Prostate gland (tissue), 2 donors: Measurements from ENCODE around the gene LTBP3.

Experiments used
- POLR2A ChIP-seq: fragments of 450-650 bp; IDR thresholded peaks from one replicate; pipeline ENCODE4 v1.6.1; 2016; ENCODE audit warnings: antibody characterized with exemption, mild to moderate bottlenecking
- POLR2AphosphoS5 ChIP-seq: sonication (generic); formaldehyde crosslinking; IDR thresholded peaks from one replicate; pipeline ENCODE4 v1.6.1; 2017; ENCODE audit warnings: antibody characterized with exemption
- TF ChIP-seq, protein P1 (sequence below), 4 experiments: fragments of 200-600 bp in 2 of 4; fragments of 450-650 bp in 2 of 4; sonication (generic) in 2 of 4; IDR thresholded peaks; 1 replicate in 3 of 4; 2 replicates in 1 of 4; pipeline ENCODE4 v1.5.1; 2016 to 2019; ENCODE audit warnings: antibody characterized with exemption in 4 of 4, mild to moderate bottlenecking in 2 of 4, moderate library complexity in 2 of 4

DNA sequence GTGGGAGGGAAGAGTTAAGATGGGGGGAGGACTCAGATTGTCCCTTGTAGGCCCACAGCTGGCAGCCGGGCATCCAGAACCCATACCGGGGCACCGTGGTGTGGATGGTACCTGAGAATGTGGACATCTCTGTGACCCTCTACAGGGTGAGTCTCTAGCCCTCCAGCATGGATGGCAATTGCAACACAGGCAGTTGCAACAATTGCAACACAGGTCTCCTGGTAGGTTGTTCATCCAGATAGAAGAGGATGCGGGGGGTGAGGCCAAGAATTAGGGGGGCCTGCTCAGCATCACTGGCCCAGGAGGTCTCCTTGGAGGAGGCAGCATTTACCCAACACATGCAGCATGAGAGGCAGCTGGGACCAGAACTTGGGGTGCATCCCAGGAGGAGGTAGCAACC is 21.1 kb upstream of the LTBP3 start:
- TF ChIP-seq, protein P1, sequence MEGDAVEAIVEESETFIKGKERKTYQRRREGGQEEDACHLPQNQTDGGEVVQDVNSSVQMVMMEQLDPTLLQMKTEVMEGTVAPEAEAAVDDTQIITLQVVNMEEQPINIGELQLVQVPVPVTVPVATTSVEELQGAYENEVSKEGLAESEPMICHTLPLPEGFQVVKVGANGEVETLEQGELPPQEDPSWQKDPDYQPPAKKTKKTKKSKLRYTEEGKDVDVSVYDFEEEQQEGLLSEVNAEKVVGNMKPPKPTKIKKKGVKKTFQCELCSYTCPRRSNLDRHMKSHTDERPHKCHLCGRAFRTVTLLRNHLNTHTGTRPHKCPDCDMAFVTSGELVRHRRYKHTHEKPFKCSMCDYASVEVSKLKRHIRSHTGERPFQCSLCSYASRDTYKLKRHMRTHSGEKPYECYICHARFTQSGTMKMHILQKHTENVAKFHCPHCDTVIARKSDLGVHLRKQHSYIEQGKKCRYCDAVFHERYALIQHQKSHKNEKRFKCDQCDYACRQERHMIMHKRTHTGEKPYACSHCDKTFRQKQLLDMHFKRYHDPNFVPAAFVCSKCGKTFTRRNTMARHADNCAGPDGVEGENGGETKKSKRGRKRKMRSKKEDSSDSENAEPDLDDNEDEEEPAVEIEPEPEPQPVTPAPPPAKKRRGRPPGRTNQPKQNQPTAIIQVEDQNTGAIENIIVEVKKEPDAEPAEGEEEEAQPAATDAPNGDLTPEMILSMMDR (IDR thresholded peaks at IDR 0.05), result no peak
- TF ChIP-seq POLR2AphosphoS5 (no peak), POLR2A (no peak)
